Activated CD4-positive, CD25-positive, alpha-beta regulatory T cell treated with anti-CD3 and anti-CD28 coated beads, Interleukin-2, amount 50 U/mL, for 16 hours (primary cell): ENCODE data around the gene NTHL1.

Experiments
- DNase-seq: peaks from one replicate; pipeline ENCODE4 v3.0.0-alpha.2; 2020; ENCODE audit warnings: low read depth, low spot score

Gene NTHL1

DNA sequence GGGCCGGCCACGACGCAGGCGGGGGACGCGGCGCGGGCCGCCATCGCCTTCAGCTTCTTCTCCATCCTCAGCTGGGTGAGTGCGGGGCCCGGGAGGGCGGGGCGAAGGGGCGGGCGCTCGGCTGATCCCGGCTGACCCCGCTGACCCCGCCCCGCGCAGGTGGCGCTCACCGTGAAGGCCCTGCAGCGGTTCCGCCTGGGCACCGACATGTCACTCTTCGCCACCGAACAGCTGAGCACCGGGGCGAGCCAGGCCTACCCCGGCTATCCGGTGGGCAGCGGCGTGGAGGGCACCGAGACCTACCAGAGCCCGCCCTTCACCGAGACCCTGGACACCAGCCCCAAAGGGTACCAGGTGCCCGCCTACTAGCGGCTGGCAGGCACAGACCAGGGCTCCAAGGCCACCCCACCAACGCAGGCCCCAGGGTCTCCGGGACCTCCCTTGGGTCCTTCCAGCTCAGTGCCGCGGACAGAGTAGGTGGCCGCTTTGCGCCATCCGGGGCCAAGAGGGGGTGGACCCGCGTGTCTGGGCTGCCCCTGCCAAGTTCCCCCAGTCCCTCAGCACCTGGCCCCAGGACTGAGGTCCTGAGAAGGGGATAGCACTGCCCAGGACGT lies 54.8 kb downstream of the NTHL1 start:
- no peak for DNase-seq

DNA sequence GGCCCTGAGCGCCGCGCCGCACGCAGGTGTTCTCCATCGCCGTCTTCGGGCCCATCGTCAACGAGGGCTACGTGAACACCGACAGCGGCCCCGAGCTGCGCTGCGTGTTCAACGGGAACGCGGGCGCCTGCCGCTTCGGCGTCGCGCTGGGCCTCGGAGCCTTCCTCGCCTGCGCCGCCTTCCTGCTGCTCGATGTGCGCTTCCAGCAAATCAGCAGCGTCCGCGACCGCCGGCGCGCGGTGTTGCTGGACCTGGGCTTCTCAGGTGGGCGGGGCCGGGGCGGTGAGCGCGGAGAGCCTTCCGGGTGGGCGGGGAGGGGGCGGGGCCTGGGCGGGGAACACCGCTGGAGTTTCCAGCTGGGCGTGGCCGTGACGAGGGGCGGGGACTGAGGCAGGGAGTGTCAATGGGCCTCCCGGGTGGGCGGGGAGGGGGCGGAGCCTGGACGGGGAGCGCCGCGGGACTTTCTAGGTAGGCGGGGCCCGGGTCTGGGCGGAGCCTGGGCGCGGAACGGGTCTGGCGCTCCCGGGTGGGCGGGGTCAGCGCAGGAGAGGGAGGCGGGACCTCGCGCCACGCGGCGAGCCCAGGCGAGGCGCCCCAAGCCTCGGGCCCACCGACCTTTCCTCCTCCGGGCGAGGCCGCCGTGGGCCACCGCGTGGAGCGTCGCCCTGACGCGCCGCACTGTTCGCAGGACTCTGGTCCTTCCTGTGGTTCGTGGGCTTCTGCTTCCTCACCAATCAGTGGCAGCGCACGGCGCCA lies 55.5 kb downstream of the NTHL1 start:
- DNase-seq, result peak; percentile 94

DNA sequence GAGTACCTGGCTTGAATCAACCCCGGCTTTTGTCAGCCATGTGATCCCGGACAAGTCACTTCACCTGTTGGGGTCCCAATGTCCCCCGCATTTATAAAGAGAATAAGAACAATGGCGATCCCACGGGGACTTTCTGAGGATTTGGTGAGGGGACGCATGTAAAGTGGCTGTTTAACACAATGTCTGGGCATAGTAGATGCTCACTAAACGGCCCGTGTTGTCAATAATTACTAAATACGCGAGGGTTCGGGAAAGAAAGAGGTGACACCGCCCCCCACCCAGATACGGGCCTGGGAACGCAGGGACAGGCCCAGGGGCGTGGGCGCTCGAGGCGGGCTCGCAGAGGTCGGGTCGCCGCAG lies 56.1 kb downstream of the NTHL1 start:
- no peak for DNase-seq

DNA sequence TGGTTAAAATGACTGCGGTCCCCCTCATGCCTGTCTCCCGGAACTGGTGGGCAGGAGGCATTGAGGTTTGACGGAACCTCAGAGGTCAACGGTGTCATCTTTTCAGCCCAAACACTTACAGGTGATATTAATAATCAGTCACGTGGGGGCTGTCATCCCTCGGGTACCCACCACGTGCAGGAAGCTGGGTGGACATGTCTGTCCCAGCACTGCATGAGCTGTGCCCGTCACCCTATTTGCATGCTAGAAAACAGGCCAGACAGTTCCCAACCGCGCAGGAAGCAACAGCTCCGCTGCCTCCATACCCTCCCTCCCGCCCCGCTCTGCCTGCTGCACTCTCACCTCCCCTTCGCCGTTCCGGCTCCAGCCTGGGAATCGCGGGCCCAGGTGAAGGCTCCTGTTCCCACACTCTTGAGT lies 56.5 kb downstream of the NTHL1 start:
- no peak for DNase-seq

DNA sequence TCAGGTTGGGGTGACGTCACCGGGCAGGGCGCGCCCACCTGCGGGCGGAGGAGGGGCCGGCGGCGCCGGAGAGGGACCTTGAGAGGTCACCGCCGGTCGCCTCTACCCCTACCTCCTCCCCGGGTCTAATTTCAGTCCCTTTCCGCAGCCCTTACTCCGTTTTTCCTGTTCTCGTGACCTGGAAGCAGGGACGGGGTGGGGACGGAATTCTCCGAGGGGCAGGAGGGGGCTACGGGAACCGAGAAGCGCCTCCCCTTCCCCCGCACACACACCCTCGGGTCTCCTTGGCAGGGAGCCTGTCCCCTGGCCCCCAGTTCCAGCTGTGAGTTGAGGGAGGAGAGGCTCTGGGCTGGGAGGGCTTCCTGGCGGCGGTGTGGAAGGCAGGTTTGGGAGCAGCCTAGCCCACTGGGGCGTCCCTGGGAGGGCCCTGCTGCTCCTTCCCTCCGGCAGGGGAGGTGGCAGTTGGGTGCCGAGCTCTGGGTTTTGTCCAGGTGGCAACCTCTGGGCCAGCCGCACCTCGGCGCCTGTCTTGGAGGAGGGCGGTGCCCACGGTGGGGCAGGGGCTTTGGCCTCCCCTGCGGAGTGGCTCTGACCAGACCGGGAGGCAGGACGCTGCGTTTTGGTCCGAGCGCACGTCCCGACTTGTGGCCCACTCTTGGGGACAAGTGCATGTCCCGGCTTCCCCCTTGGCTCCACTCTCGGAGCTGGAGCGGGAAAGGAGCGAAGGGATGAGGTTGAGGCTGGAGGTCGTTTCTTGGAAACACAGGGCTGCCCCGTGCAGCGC lies 57.1 kb downstream of the NTHL1 start:
- no peak for DNase-seq

DNA sequence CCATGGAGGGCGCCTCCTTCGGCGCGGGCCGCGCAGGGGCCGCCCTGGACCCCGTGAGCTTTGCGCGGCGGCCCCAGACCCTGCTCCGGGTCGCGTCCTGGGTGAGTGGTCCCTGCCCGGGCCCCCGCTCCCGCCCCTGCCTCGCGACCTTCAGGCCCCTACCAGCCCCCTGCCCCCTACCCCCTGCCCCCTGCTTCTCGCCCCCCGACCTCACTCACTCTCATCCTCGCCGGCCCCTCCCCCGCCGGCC lies 57.6 kb downstream of the NTHL1 start:
- DNase-seq, result no peak
